ENCODE results near the gene EGR1.

DNA sequence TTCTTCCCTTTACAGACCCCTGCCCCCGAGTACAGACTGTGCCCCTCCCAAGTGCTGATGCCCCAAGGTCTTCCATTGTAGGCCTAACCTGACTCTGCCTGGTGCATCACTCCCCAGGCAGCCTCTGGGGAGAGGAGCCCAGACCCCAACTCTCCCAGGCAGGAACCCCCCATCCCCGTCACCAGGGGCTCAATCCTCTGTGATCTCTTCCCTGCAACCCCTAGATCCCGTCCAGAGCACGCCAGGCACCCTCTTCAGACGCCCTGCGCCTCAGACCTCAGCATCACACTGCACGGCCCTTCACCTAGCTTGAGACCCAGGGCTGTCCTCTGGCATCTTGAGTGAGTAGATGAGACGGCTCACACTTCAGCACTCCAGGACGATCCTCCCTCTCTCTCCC is 6.4 kb upstream of the EGR1 start:
- TF ChIP-seq, protein P1, sequence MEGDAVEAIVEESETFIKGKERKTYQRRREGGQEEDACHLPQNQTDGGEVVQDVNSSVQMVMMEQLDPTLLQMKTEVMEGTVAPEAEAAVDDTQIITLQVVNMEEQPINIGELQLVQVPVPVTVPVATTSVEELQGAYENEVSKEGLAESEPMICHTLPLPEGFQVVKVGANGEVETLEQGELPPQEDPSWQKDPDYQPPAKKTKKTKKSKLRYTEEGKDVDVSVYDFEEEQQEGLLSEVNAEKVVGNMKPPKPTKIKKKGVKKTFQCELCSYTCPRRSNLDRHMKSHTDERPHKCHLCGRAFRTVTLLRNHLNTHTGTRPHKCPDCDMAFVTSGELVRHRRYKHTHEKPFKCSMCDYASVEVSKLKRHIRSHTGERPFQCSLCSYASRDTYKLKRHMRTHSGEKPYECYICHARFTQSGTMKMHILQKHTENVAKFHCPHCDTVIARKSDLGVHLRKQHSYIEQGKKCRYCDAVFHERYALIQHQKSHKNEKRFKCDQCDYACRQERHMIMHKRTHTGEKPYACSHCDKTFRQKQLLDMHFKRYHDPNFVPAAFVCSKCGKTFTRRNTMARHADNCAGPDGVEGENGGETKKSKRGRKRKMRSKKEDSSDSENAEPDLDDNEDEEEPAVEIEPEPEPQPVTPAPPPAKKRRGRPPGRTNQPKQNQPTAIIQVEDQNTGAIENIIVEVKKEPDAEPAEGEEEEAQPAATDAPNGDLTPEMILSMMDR (IDR thresholded peaks at IDR 0.05) = no peak
- TF ChIP-seq EP300 (IDR thresholded peaks at IDR 0.05) = no peak
- TF ChIP-seq POLR2AphosphoS5 (IDR thresholded peaks at IDR 0.05) = no peak
- TF ChIP-seq POLR2A (IDR thresholded peaks at IDR 0.05) = no peak

All from stomach (tissue), 4 donors.